CD4-positive, alpha-beta T cell (primary cell): ENCODE data around the gene MAML2. TPM values are rescaled to one million over a fixed set of nuclear protein-coding genes. Genes with fewer than 3 reads are reported as not detected.

ENCODE experiments used
- ATAC-seq: fragments of 200-7000 bp; cut with Tn5 transposase; one replicate; pipeline ENCODE4 v1.10.0; 2022; ENCODE audit warnings: mild to moderate bottlenecking; ENCODE audit not compliant: poor library complexity
- CTCF ChIA-PET: fragments of 350-600 bp; sonication (Branson Sonifier 250); formaldehyde crosslinking; loops from one replicate; lab custom pipeline; 2021; ENCODE audit warnings: antibody characterized with exemption, inconsistent platforms; lab: Charles Lee
- POLR2A ChIA-PET: fragments of 350-600 bp; sonication (Branson Sonifier 250); formaldehyde crosslinking; loops from one replicate; lab custom pipeline; 2021; ENCODE audit warnings: antibody characterized with exemption, inconsistent platforms; lab: Charles Lee
- DNase-seq, 14 experiments: peaks; one replicate each; pipeline ENCODE4 v3.0.0-alpha.2; 2013 to 2020; ENCODE audit warnings: mixed read lengths in 2 of 14
- H3K27ac ChIP-seq, 2 donors: one replicate each; pipeline versions ENCODE4 v1.5.1 to v1.7.0; 2013; ENCODE audit warnings: low read length in 2 of 2, low read depth in 1 of 2, mild to moderate bottlenecking in 1 of 2
- H3K27me3 ChIP-seq, 2 experiments: 1 replicate in 1 of 2; 2 replicates in 1 of 2; pipeline versions ENCODE4 v1.6.1 to v1.7.0; 2013; ENCODE audit warnings: low read length in 2 of 2, control low read depth in 1 of 2, mild to moderate bottlenecking in 1 of 2, moderate library complexity in 1 of 2; ENCODE audit not compliant: insufficient read depth in 2 of 2, control insufficient read depth in 1 of 2
- H3K36me3 ChIP-seq: one replicate; pipeline ENCODE4 v1.6.1; 2013; ENCODE audit warnings: low read length, control low read depth; ENCODE audit not compliant: insufficient read depth
- H3K4me1 ChIP-seq: one replicate; pipeline ENCODE4 v1.6.1; 2013; ENCODE audit warnings: low read length, control low read depth; ENCODE audit not compliant: insufficient read depth
- H3K4me3 ChIP-seq: one replicate; pipeline ENCODE4 v1.5.1; 2013; ENCODE audit warnings: mild to moderate bottlenecking, low read length, moderate library complexity
- H3K9me3 ChIP-seq, 2 experiments: 1 replicate in 1 of 2; 2 replicates in 1 of 2; pipeline versions ENCODE4 v1.6.1 to v1.7.0; 2013; ENCODE audit warnings: low read length in 2 of 2, mild to moderate bottlenecking in 2 of 2, control low read depth in 1 of 2, moderate library complexity in 1 of 2; ENCODE audit not compliant: control insufficient read depth in 1 of 2, insufficient read depth in 1 of 2
- H3K27ac Mint-ChIP-seq: one replicate; pipeline ENCODE4 v1.8.0; 2020; ENCODE audit warnings: mixed read lengths
- H3K27me3 Mint-ChIP-seq: one replicate; pipeline ENCODE4 v1.8.0; 2021; ENCODE audit warnings: mixed read lengths
- H3K36me3 Mint-ChIP-seq: one replicate; pipeline ENCODE4 v1.8.0; 2021; ENCODE audit warnings: low read depth, mixed read lengths
- H3K4me1 Mint-ChIP-seq: one replicate; pipeline ENCODE4 v1.8.0; 2021; ENCODE audit warnings: low read depth, mixed read lengths
- H3K4me3 Mint-ChIP-seq: one replicate; pipeline ENCODE4 v1.8.0; 2020; ENCODE audit warnings: mild to moderate bottlenecking, mixed read lengths
- H3K9me3 Mint-ChIP-seq: one replicate; pipeline ENCODE4 v1.8.0; 2020; ENCODE audit warnings: mixed read lengths
- CTCF ChIP-seq: fragments of 200-600 bp; IDR thresholded peaks from one replicate; pipeline ENCODE4 v1.8.0; 2022; ENCODE audit warnings: antibody characterized with exemption, mild to moderate bottlenecking
- intact Hi-C, 2 experiments: fragments of 100-400 bp; cut with DNase I in 1 of 2; cut with micrococcal nuclease in 1 of 2; formaldehyde crosslinking; loops; one replicate each; pipeline versions ENCODE4 v1.15.1 to v1.9.0; 2023 to 2025; cut with DNase I, micrococcal nuclease
- total RNA-seq, 174 experiments: library from RNA in 2 of 174; stranded (reverse) in 2 of 174; gene quantifications; one replicate each; pipeline ENCODE4 v1.2.3 and lab custom pipeline; 2021 to 2026

The MAML2 gene
- total RNA-seq, 2 experiments from 2014 or later = 58.8 to 59.8 TPM

- POLR2A ChIA-PET = interaction anchor here (1.1 to 1.4 kb wide), 2 partner anchors 13 to 50 kb away, joined by 3 to 7 read pairs; partner anchors contain the start of gene MAML2
- no peak for TF ChIP-seq CTCF
- H3K4me1 Mint-ChIP-seq = peaks cover 89% of the 10 kb centered on the region
Observed at GRCh38 chr11:96293109-96293508, 49.9 kb downstream of the MAML2 start.

GRCh38 chr11:96292291-96293010 is 50.5 kb downstream of the MAML2 start:
- H3K27me3 Mint-ChIP-seq = no peaks in the 10 kb centered on the region
- peaks cover 89% of the 10 kb centered on the region for H3K4me1 Mint-ChIP-seq
- peak overlapping the region; percentile 46 for H3K27ac Mint-ChIP-seq
- ATAC-seq (no peak), DNase-seq (no peak)
- H3K9me3 Mint-ChIP-seq = no peaks in the 10 kb centered on the region
- peaks cover 41% of the 10 kb centered on the region for H3K36me3 Mint-ChIP-seq
- ChIA-PET CTCF (interaction anchor here (1.0 to 3.6 kb wide), 2 partner anchors 51 to 238 kb away, joined by 3 to 9 read pairs; partner anchors contain the start of gene MAML2), POLR2A (interaction anchor here (1.1 to 1.4 kb wide), 2 partner anchors 13 to 51 kb away, joined by 3 to 7 read pairs; partner anchors contain the start of gene MAML2)
- Histone ChIP-seq H3K4me3 (no peak overlapping the region), H3K27me3 (no peaks in the 10 kb centered on the region), H3K27ac (no peak overlapping the region), H3K9me3 (no peaks in the 10 kb centered on the region), H3K4me1 (peaks cover 8% of the 10 kb centered on the region), H3K36me3 (peaks cover 3% of the 10 kb centered on the region)
- TF ChIP-seq CTCF = no peak
- peak overlapping the region; percentile 5 for H3K4me3 Mint-ChIP-seq
- intact Hi-C loops = loop anchor here in 1 of 2 experiments (5.0 kb wide), 1 partner anchor 40 kb away; no protein-coding TSS in a partner anchor

More at GRCh38 chr11:96293109-96293508, 49.9 kb downstream of the MAML2 start:
- Histone ChIP-seq H3K4me1 (peaks cover 7% of the 10 kb centered on the region), H3K9me3 (no peaks in the 10 kb centered on the region), H3K27ac (no peak overlapping the region), H3K4me3 (no peak overlapping the region), H3K27me3 (no peaks in the 10 kb centered on the region), H3K36me3 (peaks cover 4% of the 10 kb centered on the region)
- no peak for ATAC-seq
- H3K27me3 Mint-ChIP-seq = no peaks in the 10 kb centered on the region
- intact Hi-C loops = loop anchor here in 1 of 2 experiments (5.0 kb wide), 1 partner anchor 41 kb away; no protein-coding TSS in a partner anchor
- peak overlapping the region; percentile 46 for H3K27ac Mint-ChIP-seq
- no peak overlapping the region for H3K4me3 Mint-ChIP-seq
- CTCF ChIA-PET = interaction anchor here (1.0 to 3.6 kb wide), 2 partner anchors 50 to 238 kb away, joined by 3 to 9 read pairs; partner anchors contain the start of gene MAML2
- no peak for DNase-seq
- H3K36me3 Mint-ChIP-seq = peaks cover 41% of the 10 kb centered on the region
- H3K9me3 Mint-ChIP-seq = no peaks in the 10 kb centered on the region

GRCh38 chr11:96290631-96291030 is 52.4 kb downstream of the MAML2 start:
- Histone ChIP-seq H3K9me3 (no peaks in the 10 kb centered on the region), H3K36me3 (peaks cover 3% of the 10 kb centered on the region), H3K4me3 (no peak overlapping the region), H3K27ac (no peak overlapping the region), H3K27me3 (no peaks in the 10 kb centered on the region), H3K4me1 (peaks cover 8% of the 10 kb centered on the region)
- Mint-ChIP-seq H3K36me3 (peaks cover 47% of the 10 kb centered on the region), H3K27ac (peak overlapping the region; percentile 5), H3K9me3 (no peaks in the 10 kb centered on the region), H3K4me3 (no peak overlapping the region), H3K4me1 (peaks cover 91% of the 10 kb centered on the region), H3K27me3 (no peaks in the 10 kb centered on the region)
- ChIA-PET CTCF (no interaction called here), POLR2A (no interaction called here)
- DNase-seq (no peak), ATAC-seq (no peak)
- intact Hi-C loops = loop anchor here in 1 of 2 experiments (5.0 kb wide), 1 partner anchor 38 kb away; no protein-coding TSS in a partner anchor
- TF ChIP-seq CTCF = no peak
